ENCODE data around the gene C1QTNF5.
A peak's percentile ranks its signal among the peaks of the same experiment; 100 is the strongest.
"Not testable (repeated sequence)": the region's sequence is repeated elsewhere in the genome, so short reads cannot be mapped to it uniquely, and the experiment has no call there.

Gene C1QTNF5

GRCh38 chr11:119340335-119341221 is at the start of gene C1QTNF5:
Gene C1QTNF5 (minus strand): TSS chr11:119340883. CDS start chr11:119340397, 486 bp downstream.
- DNase-seq = no peak

- DNase-seq = no peak
These were observed 49.0 kb upstream of the C1QTNF5 start for GRCh38 chr11:119389611-119390254.

GRCh38 chr11:119388103-119388502 is 47.4 kb upstream of the C1QTNF5 start:
- no peak for DNase-seq

- no peak for DNase-seq
These were observed 43.6 kb upstream of the C1QTNF5 start for GRCh38 chr11:119384332-119384731.

GRCh38 chr11:119382513-119382912 is 41.8 kb upstream of the C1QTNF5 start:
- not testable (repeated sequence) for DNase-seq

GRCh38 chr11:119382101-119382500 is 41.4 kb upstream of the C1QTNF5 start:
- no peak for DNase-seq

- DNase-seq = peak; percentile 98 to 99 (median 99)
These were observed 40.7 kb upstream of the C1QTNF5 start, which contains the start of gene USP2 for GRCh38 chr11:119381181-119381988. Gene USP2 (minus strand): TSS chr11:119381690. CDS start chr11:119373480, 8,210 bp downstream.

GRCh38 chr11:119380827-119381180 is 40.1 kb upstream of the C1QTNF5 start:
- no peak for DNase-seq

- DNase-seq = no peak
These were observed 39.6 kb upstream of the C1QTNF5 start for GRCh38 chr11:119380160-119380826.

GRCh38 chr11:119378851-119379465 is 38.3 kb upstream of the C1QTNF5 start:
- DNase-seq = no peak

GRCh38 chr11:119377961-119378667 is 37.4 kb upstream of the C1QTNF5 start:
- DNase-seq = no peak

- DNase-seq = no peak
These were observed 36.6 kb upstream of the C1QTNF5 start for GRCh38 chr11:119377112-119377901.

GRCh38 chr11:119376197-119376847 is 35.6 kb upstream of the C1QTNF5 start:
- DNase-seq = no peak

GRCh38 chr11:119375337-119376196 is 34.9 kb upstream of the C1QTNF5 start:
- no peak for DNase-seq

- peak in 1 of 3 donors; percentile 31 for DNase-seq
These were observed 34.1 kb upstream of the C1QTNF5 start for GRCh38 chr11:119374632-119375336.

GRCh38 chr11:119373921-119374631 is 33.4 kb upstream of the C1QTNF5 start:
- DNase-seq = peak; percentile 80 to 82 (median 81)

GRCh38 chr11:119373059-119373920 is 32.6 kb upstream of the C1QTNF5 start:
- DNase-seq = no peak

All from suppressor macrophage treated with lipopolysaccharide for 1 hour (primary cell).